C4-2B (cell line): Measurements from ENCODE around the gene GLP1R.

Experiments
- H3K27ac ChIP-seq: fragments of 450-650 bp; 2 replicates; pipeline ENCODE4 v1.5.1; 2017
- CTCF ChIP-seq: fragments of 450-650 bp; conservative IDR thresholded peaks from 2 replicates; pipeline ENCODE4 v1.5.1; 2017; ENCODE audit warnings: mild to moderate bottlenecking
- ZFX ChIP-seq: fragments of 450-650 bp; IDR thresholded peaks from 2 replicates; pipeline ENCODE4 v1.6.1; 2017

Gene GLP1R

GRCh38 chr6:39043776-39044175 is 4.8 kb upstream of the GLP1R start:
- TF ChIP-seq CTCF (no peak), ZFX (no peak)
- H3K27ac ChIP-seq: no peak overlapping the region

- TF ChIP-seq CTCF (no peak), ZFX (no peak)
- H3K27ac ChIP-seq: no peak overlapping the region
These were observed 4.4 kb upstream of the GLP1R start for GRCh38 chr6:39044181-39044580.

DNA sequence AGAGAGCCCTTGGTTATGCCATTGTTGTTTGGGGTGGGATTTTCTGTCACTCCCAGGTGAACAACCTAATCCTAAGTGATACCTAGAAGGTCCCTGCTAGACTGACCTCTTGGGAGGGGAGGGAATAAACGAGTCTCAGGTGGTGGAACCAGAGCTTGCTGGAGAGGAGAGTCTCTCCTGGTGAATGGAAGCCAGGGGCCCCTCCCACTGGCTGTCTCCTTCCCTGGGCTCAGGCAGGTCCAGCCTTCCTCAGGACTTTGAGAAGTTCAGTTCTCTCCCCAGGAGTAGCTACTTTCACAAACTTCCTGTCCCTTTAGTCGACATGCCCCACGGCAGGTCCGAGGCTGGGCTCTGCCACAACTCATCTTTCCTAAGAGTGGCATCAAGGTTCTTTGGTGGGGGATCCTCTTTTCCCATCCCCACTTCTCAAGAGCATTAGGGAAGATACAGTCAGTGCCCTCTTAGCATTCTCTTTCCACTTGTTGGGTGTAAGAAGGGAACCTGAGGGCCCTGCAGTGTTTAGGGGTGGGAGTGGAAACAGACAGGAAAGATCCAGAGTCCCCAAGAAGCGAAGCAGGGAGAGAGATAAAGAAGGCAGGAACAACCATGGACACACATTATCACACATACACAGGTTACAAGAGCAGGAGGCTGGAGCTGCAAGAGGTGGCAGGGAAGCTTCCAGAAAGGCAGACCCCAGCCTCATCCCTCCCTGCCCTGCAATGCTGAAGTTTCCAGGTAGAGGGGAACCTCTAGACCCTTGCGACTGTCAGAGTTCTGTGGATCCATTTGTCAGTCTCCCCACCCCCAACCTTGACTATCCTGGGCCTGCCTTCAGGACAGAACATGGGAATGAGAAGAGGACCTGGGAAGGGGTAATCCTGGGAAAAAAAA is 900 bp upstream of the GLP1R start:
- TF ChIP-seq ZFX (no peak), CTCF (no peak)
- no peak overlapping the region for H3K27ac ChIP-seq

DNA sequence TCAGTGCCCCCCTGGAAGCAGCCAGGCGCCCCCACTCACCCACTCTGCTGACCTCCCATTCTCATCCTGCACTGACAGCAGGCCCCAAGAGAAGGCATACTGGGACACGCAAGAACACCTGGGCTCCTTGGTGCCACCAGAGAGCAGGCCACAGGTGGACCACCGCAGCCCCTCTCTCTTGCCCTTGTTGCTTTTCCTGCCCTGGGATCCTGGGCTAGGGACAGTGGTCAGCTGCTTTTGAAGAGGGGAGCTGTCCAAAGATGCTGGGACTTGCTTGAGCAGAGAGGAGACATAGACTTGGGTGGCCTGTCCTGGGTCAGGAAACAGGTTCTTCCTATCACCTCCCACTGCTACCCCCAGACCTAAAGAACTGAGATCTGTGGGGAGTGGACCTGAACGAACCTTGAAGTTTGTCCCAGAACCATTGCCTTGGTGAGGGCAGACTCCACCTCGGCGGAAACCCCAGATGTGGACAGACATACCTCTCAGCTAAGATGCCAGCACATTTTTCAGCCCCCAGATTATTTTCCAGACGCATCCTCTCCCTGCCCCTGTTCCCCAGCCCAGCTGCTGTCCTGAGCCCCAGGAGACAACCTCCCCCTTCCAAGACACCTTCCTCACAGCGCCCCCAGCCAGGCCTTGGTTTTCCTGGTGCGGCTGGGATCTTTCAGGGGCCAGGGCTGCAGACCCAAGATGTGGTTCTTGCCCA is 1.1 kb downstream of the GLP1R start:
- H3K27ac ChIP-seq: no peak overlapping the region
- no peak for TF ChIP-seq ZFX
- TF ChIP-seq CTCF: no peak

DNA sequence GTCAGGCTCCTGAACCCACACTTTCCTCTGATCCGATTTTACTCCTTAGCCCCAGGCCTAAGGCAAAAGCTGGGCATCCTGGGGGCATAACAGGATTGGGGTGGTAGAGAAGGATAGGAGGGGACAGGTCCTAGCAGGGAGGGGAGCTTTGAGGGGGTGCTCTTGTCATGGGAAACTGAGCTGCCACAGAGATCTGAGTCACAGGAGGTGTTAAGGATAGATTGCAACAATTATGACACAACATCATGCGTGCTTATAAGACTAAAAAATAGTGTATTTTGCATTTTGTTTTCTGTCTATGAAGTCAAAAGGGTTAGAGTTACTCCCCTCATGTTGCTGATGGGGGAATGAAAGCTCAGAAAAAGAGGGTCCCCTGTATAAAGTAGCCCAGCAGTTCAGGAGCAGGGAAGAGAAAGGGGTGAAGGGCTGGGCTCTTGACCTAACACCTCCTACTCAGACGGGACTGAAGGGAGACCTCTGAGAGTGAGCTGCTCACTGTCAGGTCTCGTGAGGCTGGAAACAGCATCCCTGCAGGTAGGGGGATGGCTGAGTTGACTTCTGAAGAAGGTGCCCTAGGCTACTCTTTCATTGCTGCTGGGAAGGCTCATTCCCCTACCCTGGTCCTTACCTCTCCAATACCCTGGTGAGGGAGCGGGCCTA is 2.0 kb downstream of the GLP1R start:
- no peak for TF ChIP-seq ZFX
- TF ChIP-seq CTCF: no peak
- H3K27ac ChIP-seq: no peak overlapping the region

- TF ChIP-seq ZFX (no peak), CTCF (no peak)
- H3K27ac ChIP-seq: no peak overlapping the region
These were observed 3.0 kb downstream of the GLP1R start for GRCh38 chr6:39051399-39052122.
